Loucy (cell line): ENCODE data around the gene HSD3B7.

Source experiments
- CTCF ChIP-seq: fragments of 200-600 bp; sonication (generic); conservative IDR thresholded peaks from 2 replicates; pipeline ENCODE4 v1.5.1; 2014; ENCODE audit warnings: mild to moderate bottlenecking, antibody characterized with exemption, low read length
- EZH2phosphoT487 ChIP-seq: fragments of 200-600 bp; IDR thresholded peaks from 2 replicates; pipeline ENCODE4 v1.6.1; 2018; ENCODE audit warnings: antibody characterized with exemption, mild to moderate bottlenecking, moderate library complexity, borderline replicate concordance

GRCh38 chr16:31025339-31025738 lies 40.3 kb downstream of the HSD3B7 start:
- TF ChIP-seq CTCF (no peak), EZH2phosphoT487 (no peak)
